Hematopoietic multipotent progenitor cell treated with erythropoietin and hydrocortisone succinate and interleukin-3 and kit ligand, for 8 days (in vitro differentiated cells): ENCODE measurements around the gene HIPK1.

ENCODE experiments used
- DNase-seq: peaks from one replicate; pipeline ENCODE4 v3.0.0-alpha.2; 2015

HIPK1 gene

GRCh38 chr1:113913887-113914664, 15.0 kb upstream of the HIPK1 start:
- DNase-seq: peak; percentile 100

DNA sequence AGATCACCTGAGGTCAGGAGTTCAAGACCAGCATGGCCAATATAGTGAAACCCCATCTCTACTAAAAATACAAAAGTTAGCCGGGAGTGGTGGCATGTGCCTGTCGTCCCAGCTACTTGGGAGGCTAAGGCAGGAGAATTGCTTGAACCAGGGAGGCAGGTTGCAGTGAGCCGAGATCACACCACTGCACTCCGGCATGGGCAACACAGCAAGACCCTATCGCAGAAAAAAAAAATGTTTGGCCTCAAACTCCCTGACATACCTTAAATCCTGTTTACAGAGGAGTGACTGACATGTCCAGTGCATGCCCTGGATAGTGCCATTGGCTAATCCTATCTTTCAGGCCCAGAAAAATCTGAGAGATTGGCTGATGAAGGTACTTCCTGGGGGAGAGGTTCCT, 12.2 kb upstream of the HIPK1 start:
- no peak for DNase-seq

DNA sequence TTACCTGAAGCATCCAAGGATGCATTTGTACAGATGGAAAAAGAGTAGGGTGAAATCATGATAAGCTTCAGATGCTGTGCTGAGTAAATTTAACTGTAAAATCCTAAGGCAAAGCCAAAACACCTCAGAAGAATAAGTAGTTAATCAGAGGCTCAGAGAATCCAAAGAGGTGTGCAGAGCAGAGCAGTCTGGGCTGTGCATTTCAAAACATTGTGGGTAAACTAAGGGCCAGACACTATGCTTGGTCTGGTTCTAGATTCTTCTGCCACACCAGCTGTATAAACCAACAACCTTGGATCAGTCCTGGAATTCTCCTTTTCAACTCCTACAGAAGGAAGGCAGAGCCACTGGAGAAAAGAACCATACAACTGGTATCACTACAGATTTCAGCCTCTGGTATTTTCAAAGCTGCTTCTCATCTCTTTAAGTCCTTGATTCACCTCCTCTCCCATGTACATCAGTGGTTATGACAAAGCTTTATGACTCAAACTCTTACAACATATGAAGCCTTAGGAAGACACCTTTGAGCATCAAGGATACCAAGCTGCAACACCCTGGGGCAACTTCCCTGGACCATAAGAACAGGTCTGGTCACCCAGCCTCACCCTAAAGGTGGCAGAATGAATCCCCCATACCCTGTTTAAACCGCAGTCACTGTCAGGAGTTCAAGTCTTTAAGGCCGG, 11.6 kb upstream of the HIPK1 start:
- no peak for DNase-seq

- DNase-seq: no peak
Observed at GRCh38 chr1:113918243-113918642, 10.9 kb upstream of the HIPK1 start.

DNA sequence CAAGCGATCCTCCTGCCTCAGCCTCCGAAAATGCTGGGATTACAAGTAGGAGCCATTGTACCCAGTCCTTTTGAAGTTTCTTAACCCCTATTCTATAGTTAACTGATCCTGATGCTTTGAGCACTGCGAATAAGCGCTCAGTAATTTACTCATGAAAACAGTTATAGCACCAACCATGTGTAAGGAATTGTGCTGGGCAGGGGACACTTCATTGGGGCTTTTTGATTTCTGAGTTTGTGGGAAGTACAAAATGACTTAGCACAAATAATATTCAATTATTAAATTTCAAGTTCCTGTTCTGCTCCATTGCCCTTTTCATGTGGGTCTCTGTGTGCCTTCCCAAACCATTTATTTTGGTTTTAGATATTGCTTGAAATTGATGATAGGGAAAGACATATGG, 6.2 kb upstream of the HIPK1 start:
- no peak for DNase-seq

DNA sequence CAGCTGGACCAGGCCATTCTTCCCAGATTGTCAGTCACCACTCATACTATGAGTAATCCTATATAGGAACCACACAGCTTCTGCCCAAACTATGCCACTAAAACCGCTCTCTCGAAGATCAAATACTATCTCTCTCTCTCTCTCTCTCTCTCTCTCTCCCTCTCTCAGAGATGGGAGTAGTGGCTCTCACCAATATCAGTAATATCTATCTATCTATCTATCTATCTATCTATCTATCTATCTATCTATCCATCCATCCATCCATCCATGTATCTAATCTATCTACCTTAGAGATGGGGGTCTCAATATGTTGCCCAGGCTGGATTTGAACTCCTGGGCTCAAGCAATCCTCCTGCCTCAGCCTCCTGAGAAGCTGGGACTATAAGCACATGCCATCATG, 4.7 kb upstream of the HIPK1 start:
- no peak for DNase-seq

- peak; percentile 46 for DNase-seq
Observed at GRCh38 chr1:113928187-113928930, 765 bp upstream of the HIPK1 start.

- peak; percentile 70 for DNase-seq
Observed at GRCh38 chr1:113929750-113930498, 800 bp downstream of the HIPK1 start.

DNA sequence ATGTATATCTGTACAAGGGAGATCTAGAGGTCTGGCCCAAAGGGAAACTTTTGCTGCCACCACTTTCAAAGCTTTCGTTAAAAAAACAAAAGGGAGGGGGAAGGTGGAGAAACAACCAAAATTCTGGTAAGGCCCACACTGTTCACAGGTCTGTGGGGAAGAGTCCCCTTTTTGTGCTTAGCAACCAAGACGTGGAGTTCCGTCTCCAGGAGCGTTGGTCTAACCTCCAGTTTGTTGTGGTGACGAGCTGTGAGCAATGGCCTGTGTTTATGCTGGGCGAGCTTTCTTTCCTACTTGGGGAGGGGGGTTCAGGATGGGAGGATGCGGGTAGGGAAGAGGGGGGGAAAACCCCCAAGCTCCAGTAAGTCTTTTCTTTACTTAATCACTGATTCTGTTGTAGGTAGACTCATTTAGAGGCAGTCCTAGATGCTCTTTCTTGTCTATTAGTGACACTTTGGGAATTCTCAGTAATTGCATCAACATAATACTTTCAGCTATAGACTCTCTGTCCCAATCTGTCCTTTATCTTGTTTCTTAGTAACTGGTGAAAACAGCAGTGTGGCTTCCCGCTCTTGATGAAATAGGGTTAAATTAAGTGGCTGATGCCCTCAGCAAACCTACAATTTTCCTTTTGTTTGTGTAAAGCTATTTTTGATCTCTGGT, 1.5 kb downstream of the HIPK1 start:
- peak; percentile 60 for DNase-seq

DNA sequence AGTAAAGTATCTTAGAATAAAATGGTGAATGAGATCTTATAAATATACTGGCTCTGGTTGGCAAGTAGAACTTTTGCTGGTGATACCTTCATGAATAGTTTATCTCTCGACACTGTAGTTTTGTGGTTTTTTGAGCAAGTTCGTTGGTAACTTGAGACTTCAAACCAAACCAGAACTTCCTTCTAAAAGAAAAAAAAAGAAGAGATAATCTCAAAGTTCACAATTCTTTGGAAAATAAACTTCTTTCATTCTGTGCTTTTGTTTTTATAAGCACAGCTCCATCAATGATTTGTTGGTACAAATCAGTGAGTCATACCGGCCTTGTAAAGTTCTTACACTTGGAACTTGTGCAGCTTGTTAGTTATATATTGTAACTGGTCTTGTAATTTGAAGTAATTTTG, 2.3 kb downstream of the HIPK1 start:
- DNase-seq: peak; percentile 91

- no peak for DNase-seq
Observed at GRCh38 chr1:113934006-113934405, 4.9 kb downstream of the HIPK1 start.

- DNase-seq: no peak
Observed at GRCh38 chr1:113934511-113935055, 5.5 kb downstream of the HIPK1 start.

DNA sequence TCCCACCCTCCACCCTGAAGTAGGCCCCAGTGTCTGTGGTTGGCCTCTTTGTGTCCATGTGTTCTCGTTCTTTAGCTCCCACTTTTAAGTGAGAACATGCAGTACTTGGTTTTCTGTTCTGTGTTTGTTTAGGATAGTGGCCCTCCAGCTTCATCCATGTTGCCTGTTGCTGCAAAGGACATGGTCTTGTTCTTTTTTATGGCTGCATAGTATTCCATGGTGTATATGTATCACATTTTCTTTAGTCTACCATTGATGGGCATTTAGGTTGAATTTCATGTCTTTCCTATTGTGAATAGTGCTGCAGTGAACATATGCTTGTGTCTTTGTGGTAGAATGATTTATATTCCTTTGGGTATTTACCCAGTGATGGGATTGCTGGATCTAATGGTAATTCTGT, 6.1 kb downstream of the HIPK1 start:
- no peak for DNase-seq

DNA sequence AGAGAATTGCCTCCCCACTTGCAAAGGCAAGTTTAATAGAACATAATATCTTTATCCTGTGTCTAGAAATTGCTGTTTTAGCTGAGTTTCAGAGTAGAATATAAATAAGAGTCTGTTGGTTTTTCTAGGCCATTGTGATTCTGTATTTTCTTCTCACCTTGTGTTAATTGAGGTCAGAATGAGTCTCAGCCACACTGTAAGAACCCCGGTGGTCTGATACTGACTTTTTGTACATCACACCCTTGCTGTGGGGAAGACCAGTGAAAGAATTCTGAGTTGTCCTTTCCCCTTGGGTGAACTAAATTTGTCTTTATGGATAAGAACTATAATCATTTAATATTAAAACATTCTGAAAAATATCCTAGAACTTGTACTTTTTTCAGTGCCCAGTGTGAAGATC, 6.8 kb downstream of the HIPK1 start:
- DNase-seq: no peak

DNA sequence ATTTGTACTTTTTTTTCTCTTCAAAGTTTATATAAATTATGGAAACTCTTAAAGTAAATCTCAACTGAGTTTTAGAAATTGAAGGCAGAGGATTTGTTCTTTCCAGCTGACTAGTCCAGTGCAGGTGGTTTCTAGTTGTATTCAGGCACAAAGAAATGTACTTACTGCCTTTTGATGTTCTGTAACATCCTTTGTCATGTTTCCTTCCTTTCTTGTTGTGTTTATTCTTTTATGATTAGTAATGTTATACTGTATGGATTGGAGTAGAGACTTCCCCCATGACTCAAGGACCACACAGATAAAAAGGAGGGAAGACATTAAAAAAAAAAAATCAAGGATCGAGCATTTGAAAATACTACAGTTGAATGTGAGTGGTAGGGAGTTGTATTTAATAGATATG, 8.0 kb downstream of the HIPK1 start:
- DNase-seq: no peak

DNA sequence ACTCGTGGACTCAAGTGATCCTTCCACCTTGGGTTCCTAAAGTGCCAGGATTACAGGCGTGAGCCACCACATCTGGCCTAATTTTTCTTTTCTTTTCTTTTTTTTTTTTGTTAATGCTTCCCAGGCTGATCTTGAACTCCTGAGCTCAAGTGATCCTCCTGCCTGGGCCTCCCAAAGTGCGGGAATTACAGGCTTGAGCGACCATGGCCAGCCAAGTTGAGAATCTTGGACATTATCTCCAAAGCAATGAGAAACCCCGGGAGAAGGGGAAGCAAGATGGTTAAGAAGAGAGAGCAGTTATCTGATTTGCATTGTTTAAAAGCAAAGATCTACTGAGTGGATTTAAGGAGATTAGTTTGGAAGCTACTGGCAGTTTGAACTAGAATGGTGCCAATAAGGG, 9.1 kb downstream of the HIPK1 start:
- DNase-seq: no peak

GRCh38 chr1:113940365-113941244, 11.5 kb downstream of the HIPK1 start:
- DNase-seq: no peak

- DNase-seq: no peak
Observed at GRCh38 chr1:113941245-113941559, 12.1 kb downstream of the HIPK1 start.

DNA sequence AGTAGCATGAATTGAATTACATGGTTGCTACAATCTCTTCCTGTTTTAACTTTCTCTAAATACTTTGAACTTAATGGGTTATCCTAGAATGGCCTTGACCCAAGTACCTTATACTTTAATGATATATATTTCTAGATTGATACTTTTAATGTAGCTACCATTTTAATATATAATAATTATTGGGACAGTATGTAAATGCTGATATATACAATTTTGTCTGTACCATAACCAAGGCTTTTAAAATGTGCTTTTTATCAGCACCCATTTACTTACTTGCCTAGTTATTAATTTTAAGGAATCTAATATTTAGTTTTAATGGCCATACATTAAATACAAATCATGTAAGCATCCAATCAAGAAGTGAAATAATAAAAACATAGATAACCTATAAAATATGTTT, 13.4 kb downstream of the HIPK1 start:
- DNase-seq: no peak

DNA sequence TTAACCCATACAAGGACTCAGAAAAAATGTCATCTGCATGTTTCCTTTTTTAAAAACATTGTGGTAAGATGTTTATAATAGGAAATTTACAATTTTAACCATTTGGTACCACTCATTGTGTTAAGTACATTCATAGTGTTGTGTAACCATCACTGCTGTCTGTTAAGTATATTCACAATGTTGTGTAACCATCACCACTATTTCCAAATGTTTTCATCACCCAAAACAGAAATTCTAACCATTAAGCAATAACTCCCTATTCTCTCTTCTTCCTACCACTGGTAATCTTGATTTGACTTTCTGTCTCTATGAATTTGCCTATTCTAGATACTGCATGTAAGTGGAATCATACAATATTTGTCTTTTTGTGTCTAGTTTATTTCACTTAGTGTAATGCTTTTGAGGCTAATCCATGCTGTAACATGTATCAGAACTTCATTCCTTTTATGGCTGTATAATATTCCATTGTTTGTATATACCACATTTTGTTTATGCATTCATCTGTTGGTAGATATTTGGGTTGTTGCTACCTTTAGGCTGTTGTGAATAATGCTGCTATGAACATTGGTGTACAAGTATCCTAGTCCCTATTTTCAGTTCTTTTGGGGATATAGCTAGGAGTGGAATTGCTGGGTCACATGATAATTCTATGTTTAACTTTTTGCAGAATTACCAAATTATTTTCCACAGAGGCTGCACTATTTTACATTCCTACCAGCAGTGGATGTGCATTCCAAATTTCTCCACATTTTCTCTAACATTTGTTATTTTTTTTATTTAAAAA, 14.1 kb downstream of the HIPK1 start:
- DNase-seq: no peak

DNA sequence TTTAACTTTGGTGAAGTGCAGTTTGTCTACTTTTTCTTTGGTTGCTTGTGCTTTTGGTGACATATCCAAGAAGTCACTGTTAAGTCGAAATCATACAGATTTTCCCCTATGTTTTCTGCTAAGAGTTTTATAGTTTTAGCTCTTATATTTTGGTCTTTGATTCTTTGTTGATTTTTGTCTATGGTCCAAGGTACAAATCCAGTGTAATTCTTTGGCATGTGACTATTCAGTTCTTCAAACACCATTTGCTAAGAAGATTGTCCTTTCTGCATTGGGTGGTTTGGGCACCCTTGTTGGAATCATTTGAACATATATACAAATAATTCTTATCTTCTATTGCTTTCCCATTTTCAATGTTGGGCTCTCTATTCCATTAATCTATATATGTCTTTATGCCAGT, 16.2 kb downstream of the HIPK1 start:
- no peak for DNase-seq
